ENCODE results near the gene SNX25. TPM values are rescaled to one million over a fixed set of nuclear protein-coding genes. Genes with fewer than 3 reads are reported as not detected.
A peak's percentile ranks its signal among the peaks of the same experiment; 100 is the strongest.

SNX25 gene
- total RNA-seq, 6 donors from 2014 or later, result 62.9 to 178 (median 123) TPM

DNA sequence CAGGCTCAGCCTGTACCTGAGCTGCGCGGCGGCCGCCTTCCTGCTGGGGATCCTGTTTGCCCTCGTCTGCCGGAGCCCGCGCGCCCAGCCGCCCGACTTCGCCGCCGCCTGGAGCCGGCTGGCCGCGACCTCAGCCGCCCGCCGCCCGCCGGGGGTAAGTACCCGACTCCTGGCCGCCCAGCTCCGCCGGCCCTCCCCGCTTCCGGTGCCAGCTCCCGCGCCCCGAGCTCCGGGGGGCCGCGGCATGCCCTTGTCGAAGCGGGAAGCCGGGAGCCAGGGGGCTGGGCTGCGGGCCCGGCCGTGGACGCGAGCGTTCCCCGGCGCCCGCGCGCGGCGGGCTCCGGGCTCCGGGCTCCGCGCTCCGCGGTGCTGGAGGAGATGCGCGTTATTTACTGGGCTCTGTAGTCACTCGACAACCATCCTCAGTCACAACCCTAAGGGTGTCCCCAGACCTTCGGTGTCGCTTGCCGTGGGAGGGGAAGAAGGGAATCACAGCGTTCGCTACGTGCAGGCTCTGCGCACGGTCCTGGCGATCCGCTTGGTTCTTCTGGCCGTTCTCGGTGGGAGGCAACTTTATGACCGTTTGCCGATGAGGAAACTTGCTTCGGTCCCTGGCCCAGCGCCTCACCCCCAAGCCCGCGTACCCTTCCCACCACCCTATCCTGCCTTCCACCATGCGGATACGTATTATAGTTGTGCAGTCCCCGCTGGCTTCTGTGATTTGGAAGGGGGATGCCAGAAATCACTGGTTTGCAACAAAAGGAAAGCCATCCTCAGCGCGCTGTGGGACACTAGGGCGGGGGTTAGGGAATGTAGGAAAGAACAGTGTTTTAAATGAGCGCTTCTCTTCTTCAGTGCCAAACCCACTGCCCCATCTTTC, 944 bp downstream of the SNX25 start:
- DNase-seq, result peak; percentile 22 to 92
- Histone ChIP-seq H3K9me3 (no peaks in the 10 kb centered on the region), H3K4me3 (peak overlapping the region; percentile 34 to 89 (median 80)), H3K27ac (peak overlapping the region; percentile 79 to 94 (median 87)), H3K36me3 (no peaks in the 10 kb centered on the region), H3K4me1 (peaks cover 7 to 14% (median 10%) of the 10 kb centered on the region in 4 donors), H3K27me3 (peaks cover 0 to 3% (median 0%) of the 10 kb centered on the region in 4 donors)
- TF ChIP-seq EP300 (IDR thresholded peaks at IDR 0.05), result no peak
- TF ChIP-seq, protein P1, sequence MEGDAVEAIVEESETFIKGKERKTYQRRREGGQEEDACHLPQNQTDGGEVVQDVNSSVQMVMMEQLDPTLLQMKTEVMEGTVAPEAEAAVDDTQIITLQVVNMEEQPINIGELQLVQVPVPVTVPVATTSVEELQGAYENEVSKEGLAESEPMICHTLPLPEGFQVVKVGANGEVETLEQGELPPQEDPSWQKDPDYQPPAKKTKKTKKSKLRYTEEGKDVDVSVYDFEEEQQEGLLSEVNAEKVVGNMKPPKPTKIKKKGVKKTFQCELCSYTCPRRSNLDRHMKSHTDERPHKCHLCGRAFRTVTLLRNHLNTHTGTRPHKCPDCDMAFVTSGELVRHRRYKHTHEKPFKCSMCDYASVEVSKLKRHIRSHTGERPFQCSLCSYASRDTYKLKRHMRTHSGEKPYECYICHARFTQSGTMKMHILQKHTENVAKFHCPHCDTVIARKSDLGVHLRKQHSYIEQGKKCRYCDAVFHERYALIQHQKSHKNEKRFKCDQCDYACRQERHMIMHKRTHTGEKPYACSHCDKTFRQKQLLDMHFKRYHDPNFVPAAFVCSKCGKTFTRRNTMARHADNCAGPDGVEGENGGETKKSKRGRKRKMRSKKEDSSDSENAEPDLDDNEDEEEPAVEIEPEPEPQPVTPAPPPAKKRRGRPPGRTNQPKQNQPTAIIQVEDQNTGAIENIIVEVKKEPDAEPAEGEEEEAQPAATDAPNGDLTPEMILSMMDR (IDR thresholded peaks at IDR 0.05), result no peak
- TF ChIP-seq POLR2AphosphoS5 (IDR thresholded peaks at IDR 0.05), result peak in 1 of 2 donors; percentile 41
- peak in 2 of 4 donors; percentile 28 to 49 for TF ChIP-seq POLR2A (IDR thresholded peaks at IDR 0.05)
- ATAC-seq (ENCODE audit: low FRiP score in 2 of 2), result peak; percentile 47 to 66
- WGBS, 2 donors, result 2 to 7% methylated on average over 11 to 49 of the region's 84 CpGs

DNA sequence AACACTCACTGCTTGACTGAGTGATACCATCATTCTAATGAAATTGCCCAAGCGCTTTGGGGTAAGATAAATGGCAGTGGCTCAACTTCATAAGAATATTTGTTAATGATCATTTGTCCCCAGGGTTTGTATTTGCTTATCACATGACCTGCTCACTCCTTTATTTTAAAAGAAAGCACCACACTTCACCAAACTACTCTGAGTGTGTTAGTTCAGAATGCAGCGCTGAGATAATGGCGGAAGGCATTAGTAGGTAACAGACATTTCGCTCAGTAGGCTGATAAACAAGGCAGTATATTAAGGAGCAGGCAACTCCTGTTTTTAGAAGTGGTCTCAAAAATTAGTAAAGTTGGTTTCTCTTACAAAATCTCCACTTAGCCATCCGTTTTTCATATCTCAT, 1.6 kb downstream of the SNX25 start:
- ATAC-seq (ENCODE audit: low FRiP score in 2 of 2) (no peak), DNase-seq (no peak)
- H3K4me1 ChIP-seq, result peaks cover 7 to 14% (median 10%) of the 10 kb centered on the region in 4 donors
- peaks cover 0 to 3% (median 0%) of the 10 kb centered on the region in 4 donors for H3K27me3 ChIP-seq
- H3K27ac ChIP-seq, result peak overlapping the region in 3 of 4 donors; percentile 87 to 94 (median 87)
- H3K4me3 ChIP-seq, result peak overlapping the region; percentile 34 to 89 (median 80)
- 51 to 66% methylated on average over 5 of the region's 5 CpGs for WGBS, 2 donors
- no peak for TF ChIP-seq POLR2A (IDR thresholded peaks at IDR 0.05)
- no peak for TF ChIP-seq EP300 (IDR thresholded peaks at IDR 0.05)
- TF ChIP-seq POLR2AphosphoS5 (IDR thresholded peaks at IDR 0.05), result no peak
- TF ChIP-seq, protein P1 (IDR thresholded peaks at IDR 0.05), result no peak
- H3K9me3 ChIP-seq, result no peaks in the 10 kb centered on the region
- no peaks in the 10 kb centered on the region for H3K36me3 ChIP-seq

DNA sequence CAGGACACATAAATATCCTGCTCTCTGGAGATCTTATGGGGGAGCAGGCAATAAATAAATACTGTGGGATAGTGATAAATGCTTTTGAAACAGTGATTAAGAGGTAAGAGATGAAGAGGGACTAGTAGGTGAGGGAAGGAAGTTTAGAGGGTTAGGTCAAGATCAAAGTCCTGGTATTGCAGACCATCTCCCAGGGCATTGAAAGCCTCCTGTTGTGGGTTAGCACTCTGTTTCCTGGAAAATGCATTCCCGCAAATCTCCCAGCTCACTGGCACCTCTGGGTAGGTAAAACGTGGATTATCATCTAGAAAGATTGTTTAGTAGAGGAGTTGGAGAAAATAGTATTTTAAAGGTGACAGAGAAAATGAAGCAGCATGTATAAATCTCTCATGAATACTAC, 2.2 kb downstream of the SNX25 start:
- Histone ChIP-seq H3K4me3 (peak overlapping the region in 3 of 4 donors; percentile 75 to 89 (median 86)), H3K36me3 (no peaks in the 10 kb centered on the region), H3K27ac (peak overlapping the region in 1 of 4 donors; percentile 87), H3K4me1 (peaks cover 7 to 14% (median 10%) of the 10 kb centered on the region in 4 donors), H3K27me3 (peaks cover 0 to 3% (median 0%) of the 10 kb centered on the region in 4 donors), H3K9me3 (no peaks in the 10 kb centered on the region)
- TF ChIP-seq POLR2A (IDR thresholded peaks at IDR 0.05), result no peak
- no peak for TF ChIP-seq POLR2AphosphoS5 (IDR thresholded peaks at IDR 0.05)
- no peak for TF ChIP-seq EP300 (IDR thresholded peaks at IDR 0.05)
- TF ChIP-seq, protein P1 (IDR thresholded peaks at IDR 0.05), result no peak
- ATAC-seq (ENCODE audit: low FRiP score in 2 of 2) (no peak), DNase-seq (no peak)
- WGBS, 2 donors, result 51 to 56% methylated on average over 2 of the region's 2 CpGs

DNA sequence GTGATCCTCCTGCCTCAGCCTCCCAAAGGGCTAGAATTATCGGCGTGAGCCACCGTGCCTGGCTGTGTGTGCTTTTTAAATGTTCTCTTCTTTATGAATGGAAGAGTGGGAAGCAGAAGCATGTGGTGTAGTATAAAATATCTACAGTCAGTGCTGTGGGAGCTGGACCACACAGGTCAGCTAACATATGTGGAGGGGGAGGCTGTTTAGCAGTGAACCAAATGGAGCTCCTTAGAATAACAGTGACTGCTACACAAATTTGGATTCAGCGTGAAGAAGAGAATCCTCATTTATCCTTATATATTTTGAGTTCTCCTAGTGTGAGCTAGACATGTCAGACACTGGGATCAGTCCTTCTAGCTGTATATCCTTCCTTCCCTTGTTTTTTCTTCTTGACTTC, 3.2 kb downstream of the SNX25 start:
- Histone ChIP-seq H3K36me3 (no peaks in the 10 kb centered on the region), H3K27me3 (peaks cover 0 to 3% (median 0%) of the 10 kb centered on the region in 4 donors), H3K27ac (no peak overlapping the region), H3K4me1 (peaks cover 7 to 14% (median 10%) of the 10 kb centered on the region in 4 donors), H3K9me3 (no peaks in the 10 kb centered on the region), H3K4me3 (peak overlapping the region in 3 of 4 donors; percentile 75 to 89 (median 86))
- no peak for DNase-seq
- 93 to 94% methylated on average over 4 of the region's 4 CpGs for WGBS, 2 donors
- TF ChIP-seq, protein P1 (IDR thresholded peaks at IDR 0.05), result no peak
- ATAC-seq (ENCODE audit: low FRiP score in 2 of 2), result no peak
